Measurements from ENCODE around the gene CALCOCO1. TPM values are rescaled to one million over a fixed set of nuclear protein-coding genes. Genes with fewer than 3 reads are reported as not detected.

The CALCOCO1 gene
- total RNA-seq, 1 donor from 2014 or later = 131 TPM

- intact Hi-C loops (cut with DNase I) = no loop called here
- Histone ChIP-seq H3K4me3 (no peak overlapping the region), H3K36me3 (peaks cover 0 to 86% of the 10 kb centered on the region in 2 donors), H3K4me1 (no peaks in the 10 kb centered on the region), H3K9me3 (no peaks in the 10 kb centered on the region), H3K27ac (no peak overlapping the region), H3K27me3 (no peaks in the 10 kb centered on the region)
- DNase-seq (ENCODE audit: extremely low spot score in 2 of 2) = no peak
- no peak for TF ChIP-seq POLR2AphosphoS5 (IDR thresholded peaks at IDR 0.05; ENCODE audit: insufficient read depth in 1 of 2, low read depth in 1 of 2)
- TF ChIP-seq POLR2A (IDR thresholded peaks at IDR 0.05) = no peak
- TF ChIP-seq CTCF (IDR thresholded peaks at IDR 0.05) = no peak
Measured at GRCh38 chr12:53717319-53717718, 9.9 kb downstream of the CALCOCO1 start.

- Histone ChIP-seq H3K27ac (no peak overlapping the region), H3K9me3 (no peaks in the 10 kb centered on the region), H3K36me3 (peaks cover 0 to 60% of the 10 kb centered on the region in 2 donors), H3K4me3 (no peak overlapping the region), H3K4me1 (no peaks in the 10 kb centered on the region), H3K27me3 (no peaks in the 10 kb centered on the region)
- no peak for DNase-seq (ENCODE audit: extremely low spot score in 2 of 2)
- intact Hi-C loops (cut with DNase I) = no loop called here
- TF ChIP-seq POLR2AphosphoS5 (IDR thresholded peaks at IDR 0.05; ENCODE audit: insufficient read depth in 1 of 2, low read depth in 1 of 2) = no peak
- no peak for TF ChIP-seq POLR2A (IDR thresholded peaks at IDR 0.05)
- TF ChIP-seq CTCF (IDR thresholded peaks at IDR 0.05) = no peak
Measured at GRCh38 chr12:53714004-53714403, 13.2 kb downstream of the CALCOCO1 start.

- no peaks in the 10 kb centered on the region for H3K9me3 ChIP-seq
- intact Hi-C loops (cut with DNase I) = no loop called here
- H3K36me3 ChIP-seq = peaks cover 0 to 56% of the 10 kb centered on the region in 2 donors
- TF ChIP-seq POLR2AphosphoS5 (IDR thresholded peaks at IDR 0.05; ENCODE audit: insufficient read depth in 1 of 2, low read depth in 1 of 2) (no peak), POLR2A (IDR thresholded peaks at IDR 0.05) (no peak), CTCF (IDR thresholded peaks at IDR 0.05) (no peak)
- H3K27me3 ChIP-seq = no peaks in the 10 kb centered on the region
- no peaks in the 10 kb centered on the region for H3K4me1 ChIP-seq
- H3K27ac ChIP-seq = no peak overlapping the region
- no peak overlapping the region for H3K4me3 ChIP-seq
- no peak for DNase-seq (ENCODE audit: extremely low spot score in 2 of 2)
Measured at GRCh38 chr12:53713516-53713915, 13.7 kb downstream of the CALCOCO1 start.

DNA sequence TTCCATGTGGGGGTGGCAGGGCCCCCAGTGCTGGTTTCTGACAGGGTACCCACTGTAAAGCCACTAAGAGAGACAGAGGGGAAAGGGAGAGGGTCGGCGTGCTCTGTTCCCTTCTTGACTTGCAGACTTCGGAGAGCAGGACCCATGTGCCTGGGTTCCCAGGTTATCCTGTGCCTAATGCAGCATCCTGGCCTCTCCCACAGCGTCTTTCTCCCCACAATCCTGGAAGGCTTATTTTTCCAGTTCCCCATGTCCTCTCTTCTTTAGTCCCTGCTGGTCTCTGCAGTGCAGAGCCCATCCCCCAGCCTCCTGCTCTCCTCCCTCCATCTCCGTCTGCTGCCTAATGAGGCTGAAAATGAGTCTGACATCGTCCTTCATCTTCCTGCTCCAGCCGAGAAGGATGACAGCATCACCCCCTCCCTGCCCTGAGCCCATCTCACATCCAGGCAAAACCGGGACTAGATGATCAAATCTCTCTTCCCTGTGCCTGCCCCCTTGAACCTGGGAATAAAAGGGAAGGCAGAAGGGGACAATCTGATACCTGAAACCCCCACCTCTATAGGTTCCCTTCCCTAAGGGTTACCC, 15.1 kb downstream of the CALCOCO1 start:
- no peaks in the 10 kb centered on the region for H3K9me3 ChIP-seq
- intact Hi-C loops (cut with DNase I) = no loop called here
- no peak for TF ChIP-seq POLR2AphosphoS5 (IDR thresholded peaks at IDR 0.05; ENCODE audit: insufficient read depth in 1 of 2, low read depth in 1 of 2)
- TF ChIP-seq CTCF (IDR thresholded peaks at IDR 0.05) = no peak
- no peak for TF ChIP-seq POLR2A (IDR thresholded peaks at IDR 0.05)
- H3K4me3 ChIP-seq = no peak overlapping the region
- no peaks in the 10 kb centered on the region for H3K4me1 ChIP-seq
- H3K27ac ChIP-seq = no peak overlapping the region
- no peak for DNase-seq (ENCODE audit: extremely low spot score in 2 of 2)
- peaks cover 0 to 47% of the 10 kb centered on the region in 2 donors for H3K36me3 ChIP-seq
- H3K27me3 ChIP-seq = no peaks in the 10 kb centered on the region

DNA sequence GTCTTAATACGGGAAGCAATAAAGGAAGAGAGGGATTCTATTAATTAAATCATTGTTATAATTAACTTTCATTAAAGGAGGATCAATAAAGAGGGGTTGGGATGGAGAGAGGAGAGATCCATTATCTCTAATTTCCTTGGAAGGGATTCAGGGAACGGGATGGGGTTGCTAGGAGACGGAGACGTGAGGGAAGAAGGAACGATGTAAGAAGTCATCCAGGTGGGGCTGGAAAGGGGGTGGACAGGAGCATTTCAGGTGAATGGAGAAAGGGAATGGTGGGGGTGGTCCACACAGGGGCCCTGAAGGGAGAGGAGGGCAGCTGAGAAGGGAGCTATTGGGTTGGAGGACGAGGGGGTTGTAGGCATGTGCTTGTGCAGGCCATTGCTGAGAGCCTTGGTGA, 17.2 kb downstream of the CALCOCO1 start:
- no peaks in the 10 kb centered on the region for H3K9me3 ChIP-seq
- DNase-seq (ENCODE audit: extremely low spot score in 2 of 2) = no peak
- no peak overlapping the region for H3K4me3 ChIP-seq
- intact Hi-C loops (cut with DNase I) = no loop called here
- no peak overlapping the region for H3K27ac ChIP-seq
- TF ChIP-seq CTCF (IDR thresholded peaks at IDR 0.05) (no peak), POLR2AphosphoS5 (IDR thresholded peaks at IDR 0.05; ENCODE audit: insufficient read depth in 1 of 2, low read depth in 1 of 2) (no peak), POLR2A (IDR thresholded peaks at IDR 0.05) (no peak)
- no peaks in the 10 kb centered on the region for H3K27me3 ChIP-seq
- peaks cover 0 to 31% of the 10 kb centered on the region in 2 donors for H3K36me3 ChIP-seq
- no peaks in the 10 kb centered on the region for H3K4me1 ChIP-seq
